Calu3 (cell line): ENCODE results near the gene MCM5. TPM values are rescaled to one million over a fixed set of nuclear protein-coding genes. Genes with fewer than 3 reads are reported as not detected.

Experiments used
- BruUV-seq: library from RNA; stranded (reverse); fragments of 400-500 nt; replicated peaks from 2 replicates; lab custom pipeline; 2021; lab: Mats Ljungman, UMichigan
- CTCF ChIA-PET: fragments of 300-600 bp; sonication (Branson Sonifier 250); formaldehyde crosslinking; loops from one replicate; lab custom pipeline; 2022; ENCODE audit warnings: antibody characterized with exemption; lab: Charles Lee
- DNase-seq: peaks from one replicate; pipeline ENCODE4 v3.0.0; 2022
- H3K27ac Mint-ChIP-seq: one replicate; pipeline ENCODE4 v1.8.0; 2022; ENCODE audit warnings: mixed read lengths; ENCODE audit not compliant: unreplicated experiment
- H3K27me3 Mint-ChIP-seq: one replicate; pipeline ENCODE4 v1.8.0; 2022; ENCODE audit warnings: mixed read lengths; ENCODE audit not compliant: unreplicated experiment
- H3K36me3 Mint-ChIP-seq: one replicate; pipeline ENCODE4 v1.8.0; 2022; ENCODE audit warnings: mild to moderate bottlenecking, moderate library complexity, mixed read lengths; ENCODE audit not compliant: insufficient read depth, unreplicated experiment
- H3K4me1 Mint-ChIP-seq: one replicate; pipeline ENCODE4 v1.8.0; 2022; ENCODE audit warnings: mild to moderate bottlenecking, low read depth, mixed read lengths; ENCODE audit not compliant: unreplicated experiment
- H3K4me3 Mint-ChIP-seq: one replicate; pipeline ENCODE4 v1.8.0; 2022; ENCODE audit warnings: mild to moderate bottlenecking, low read depth, moderate library complexity, mixed read lengths; ENCODE audit not compliant: unreplicated experiment
- H3K9me3 Mint-ChIP-seq: one replicate; pipeline ENCODE4 v1.8.0; 2022; ENCODE audit warnings: low read depth, mixed read lengths; ENCODE audit not compliant: unreplicated experiment
- CTCF ChIP-seq: fragments of 200-600 bp; IDR thresholded peaks from one replicate; pipeline ENCODE4 v1.8.0; 2022; ENCODE audit warnings: antibody characterized with exemption; ENCODE audit not compliant: unreplicated experiment
- intact Hi-C: fragments of 100-400 bp; cut with micrococcal nuclease; formaldehyde crosslinking; loops from one replicate; pipeline ENCODE4 v1.10.0; 2022; ENCODE audit not compliant: unreplicated experiment
- total RNA-seq: library from RNA; stranded (reverse); gene quantifications from 2 replicates; pipeline ENCODE4 v1.2.3, GENCODE V29; 2022

The MCM5 gene
- total RNA-seq, 1 experiment from 2014 or later = 88.4 TPM

DNA sequence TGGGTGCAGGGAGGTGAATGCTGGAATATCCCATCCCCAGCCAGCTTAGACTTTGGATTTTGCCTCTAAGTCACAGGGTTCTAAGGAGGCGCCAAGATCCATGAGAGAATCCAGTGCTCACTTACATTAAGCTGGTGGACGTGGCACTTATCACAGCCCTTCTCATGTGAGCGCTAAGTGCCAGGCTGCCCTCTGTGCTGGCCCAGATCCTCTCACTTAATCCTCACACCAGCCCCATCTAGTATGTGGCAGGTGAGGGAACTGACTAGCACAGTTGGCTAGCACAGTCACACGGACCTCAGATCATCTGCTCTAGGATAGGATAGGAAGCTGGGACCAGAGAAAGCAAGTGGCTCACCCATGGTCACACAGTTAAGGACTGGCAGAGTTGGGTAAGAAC lies 15.4 kb upstream of the MCM5 start:
- Mint-ChIP-seq H3K27ac (no peak overlapping the region), H3K4me3 (no peak overlapping the region), H3K36me3 (peaks cover 19% of the 10 kb centered on the region), H3K4me1 (peaks cover 14% of the 10 kb centered on the region), H3K9me3 (no peaks in the 10 kb centered on the region), H3K27me3 (no peaks in the 10 kb centered on the region)
- intact Hi-C loops = no loop called here
- no peak for DNase-seq
- no TSS peak for BruUV-seq
- no peak for TF ChIP-seq CTCF
- CTCF ChIA-PET = no interaction called here

GRCh38 chr22:35384975-35385588 lies 14.9 kb upstream of the MCM5 start:
- no peaks in the 10 kb centered on the region for H3K27me3 Mint-ChIP-seq

DNA sequence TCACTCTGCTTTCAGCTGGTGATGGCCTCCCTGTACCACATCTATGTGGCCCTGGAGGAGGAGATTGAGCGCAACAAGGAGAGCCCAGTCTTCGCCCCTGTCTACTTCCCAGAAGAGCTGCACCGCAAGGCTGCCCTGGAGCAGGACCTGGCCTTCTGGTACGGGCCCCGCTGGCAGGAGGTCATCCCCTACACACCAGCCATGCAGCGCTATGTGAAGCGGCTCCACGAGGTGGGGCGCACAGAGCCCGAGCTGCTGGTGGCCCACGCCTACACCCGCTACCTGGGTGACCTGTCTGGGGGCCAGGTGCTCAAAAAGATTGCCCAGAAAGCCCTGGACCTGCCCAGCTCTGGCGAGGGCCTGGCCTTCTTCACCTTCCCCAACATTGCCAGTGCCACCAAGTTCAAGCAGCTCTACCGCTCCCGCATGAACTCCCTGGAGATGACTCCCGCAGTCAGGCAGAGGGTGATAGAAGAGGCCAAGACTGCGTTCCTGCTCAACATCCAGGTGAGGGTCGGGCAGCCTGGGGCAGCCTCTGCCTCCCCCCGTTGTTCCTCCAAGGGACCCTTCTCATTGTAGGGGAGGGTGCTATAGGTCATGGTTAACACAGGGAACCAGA lies 13.2 kb upstream of the MCM5 start:
- peaks cover 1% of the 10 kb centered on the region for H3K36me3 Mint-ChIP-seq
- no peak for TF ChIP-seq CTCF
- no peak overlapping the region for H3K4me3 Mint-ChIP-seq
- BruUV-seq = no TSS peak
- no peaks in the 10 kb centered on the region for H3K27me3 Mint-ChIP-seq
- CTCF ChIA-PET = no interaction called here
- no peaks in the 10 kb centered on the region for H3K9me3 Mint-ChIP-seq
- H3K4me1 Mint-ChIP-seq = no peaks in the 10 kb centered on the region
- no peak for DNase-seq
- no peak overlapping the region for H3K27ac Mint-ChIP-seq
- intact Hi-C loops = no loop called here

More at GRCh38 chr22:35384975-35385588, 14.9 kb upstream of the MCM5 start:
- CTCF ChIA-PET = no interaction called here
- TF ChIP-seq CTCF = no peak
- no peak for DNase-seq
- Mint-ChIP-seq H3K4me3 (no peak overlapping the region), H3K36me3 (peaks cover 16% of the 10 kb centered on the region), H3K9me3 (no peaks in the 10 kb centered on the region), H3K27ac (no peak overlapping the region), H3K4me1 (peaks cover 9% of the 10 kb centered on the region)
- intact Hi-C loops = no loop called here
- BruUV-seq = no TSS peak

DNA sequence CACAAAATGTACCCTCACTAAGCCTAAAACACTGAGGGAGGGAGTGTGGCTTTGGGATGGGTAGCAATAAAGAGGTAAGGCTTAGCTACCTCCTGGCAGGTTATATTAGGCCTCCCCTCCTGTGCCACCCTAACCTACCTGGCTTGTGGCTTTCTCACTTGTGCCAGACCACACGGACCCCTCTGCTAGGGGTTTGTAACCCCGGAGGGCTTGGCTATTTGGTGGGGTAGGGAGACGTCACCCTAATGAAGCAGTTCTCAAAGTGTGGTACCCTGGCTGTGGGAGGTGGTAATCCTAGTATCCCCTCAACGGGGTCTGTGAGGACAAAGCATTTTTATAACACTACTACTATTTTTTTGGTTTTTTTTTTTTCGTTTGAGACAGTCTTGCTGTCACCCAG lies 9.0 kb upstream of the MCM5 start:
- no peak overlapping the region for H3K27ac Mint-ChIP-seq
- intact Hi-C loops = no loop called here
- no TSS peak for BruUV-seq
- no peak for DNase-seq
- H3K9me3 Mint-ChIP-seq = no peaks in the 10 kb centered on the region
- H3K4me1 Mint-ChIP-seq = no peaks in the 10 kb centered on the region
- no peak overlapping the region for H3K4me3 Mint-ChIP-seq
- H3K27me3 Mint-ChIP-seq = no peaks in the 10 kb centered on the region
- TF ChIP-seq CTCF = no peak
- no peaks in the 10 kb centered on the region for H3K36me3 Mint-ChIP-seq
- CTCF ChIA-PET = no interaction called here
